ENCODE results near the gene VSTM2L. TPM values are rescaled to one million over a fixed set of nuclear protein-coding genes. Genes with fewer than 3 reads are reported as not detected.

VSTM2L gene
- total and polyA plus RNA-seq, 2 of the 13 experiments (the other 11 are each of a cell fraction or from before 2014, with no cell fraction given): not detected

DNA sequence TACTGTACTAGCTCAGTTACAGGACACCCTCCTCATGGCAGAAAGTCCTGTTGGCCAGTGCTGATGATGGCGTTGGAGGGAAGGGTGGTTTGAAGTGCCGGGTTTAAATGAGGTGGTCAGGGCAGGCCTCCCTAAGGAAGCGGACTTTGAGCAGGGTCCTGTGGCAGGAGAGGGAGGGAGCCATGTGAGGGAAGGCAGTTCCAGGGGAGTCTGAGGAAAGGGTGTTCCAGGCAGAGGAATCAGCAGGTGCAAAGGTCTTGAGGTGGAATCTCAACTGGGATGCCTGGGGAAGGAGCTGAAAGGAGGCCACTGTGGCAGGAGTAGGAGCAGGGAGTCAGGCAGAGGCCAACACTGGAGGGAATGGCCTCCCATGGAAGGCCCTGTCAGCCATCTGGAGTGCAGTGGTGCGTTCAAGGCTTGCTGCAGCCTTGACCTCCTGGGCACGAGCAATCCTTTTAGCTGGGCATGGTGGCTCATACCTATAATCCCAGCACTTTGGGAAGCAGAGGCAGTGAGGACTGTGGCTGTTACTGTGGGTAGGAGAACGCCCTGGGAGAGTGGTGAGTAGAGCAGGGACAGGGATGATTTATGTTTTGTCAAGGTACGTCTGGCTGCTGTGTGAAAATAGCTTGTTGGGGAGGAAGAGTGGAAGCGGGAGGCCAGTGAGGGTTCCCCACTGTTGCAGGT lies 26.2 kb downstream of the VSTM2L start (continued):
- TF ChIP-seq DMTF1 (CRISPR knock-in tag; IDR thresholded peaks at IDR 0.05) (no peak), ZNF367 (CRISPR knock-in tag; IDR thresholded peaks at IDR 0.05; ENCODE audit: borderline replicate concordance) (no peak), AKNA (CRISPR knock-in tag; IDR thresholded peaks at IDR 0.05; ENCODE audit: borderline replicate concordance) (no peak), NBN (conservative IDR thresholded peaks at IDR 0.05) (no peak), ESRRA (CRISPR knock-in tag; IDR thresholded peaks at IDR 0.05; ENCODE audit: low read depth) (no peak), GATA4 (IDR thresholded peaks at IDR 0.05; ENCODE audit: borderline replicate concordance, low read depth) (no peak)
- TF ChIP-seq, protein P1, sequence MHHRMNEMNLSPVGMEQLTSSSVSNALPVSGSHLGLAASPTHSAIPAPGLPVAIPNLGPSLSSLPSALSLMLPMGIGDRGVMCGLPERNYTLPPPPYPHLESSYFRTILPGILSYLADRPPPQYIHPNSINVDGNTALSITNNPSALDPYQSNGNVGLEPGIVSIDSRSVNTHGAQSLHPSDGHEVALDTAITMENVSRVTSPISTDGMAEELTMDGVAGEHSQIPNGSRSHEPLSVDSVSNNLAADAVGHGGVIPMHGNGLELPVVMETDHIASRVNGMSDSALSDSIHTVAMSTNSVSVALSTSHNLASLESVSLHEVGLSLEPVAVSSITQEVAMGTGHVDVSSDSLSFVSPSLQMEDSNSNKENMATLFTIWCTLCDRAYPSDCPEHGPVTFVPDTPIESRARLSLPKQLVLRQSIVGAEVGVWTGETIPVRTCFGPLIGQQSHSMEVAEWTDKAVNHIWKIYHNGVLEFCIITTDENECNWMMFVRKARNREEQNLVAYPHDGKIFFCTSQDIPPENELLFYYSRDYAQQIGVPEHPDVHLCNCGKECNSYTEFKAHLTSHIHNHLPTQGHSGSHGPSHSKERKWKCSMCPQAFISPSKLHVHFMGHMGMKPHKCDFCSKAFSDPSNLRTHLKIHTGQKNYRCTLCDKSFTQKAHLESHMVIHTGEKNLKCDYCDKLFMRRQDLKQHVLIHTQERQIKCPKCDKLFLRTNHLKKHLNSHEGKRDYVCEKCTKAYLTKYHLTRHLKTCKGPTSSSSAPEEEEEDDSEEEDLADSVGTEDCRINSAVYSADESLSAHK (CRISPR knock-in tag; IDR thresholded peaks at IDR 0.05; ENCODE audit: borderline replicate concordance): no peak

All from HepG2 (cell line).